Activated T-helper 1 cell treated with Interleukin-2 at 50 U/mL for 16 hours (primary cell): Measurements from ENCODE around the gene GTF2H4.
"Not testable (repeated sequence)": the region's sequence is repeated elsewhere in the genome, so short reads cannot be mapped to it uniquely, and the experiment has no call there.

Experiments
- DNase-seq: peaks from one replicate; pipeline ENCODE4 v3.0.0-alpha.2; 2020; ENCODE audit warnings: low read depth

GTF2H4 gene

DNA sequence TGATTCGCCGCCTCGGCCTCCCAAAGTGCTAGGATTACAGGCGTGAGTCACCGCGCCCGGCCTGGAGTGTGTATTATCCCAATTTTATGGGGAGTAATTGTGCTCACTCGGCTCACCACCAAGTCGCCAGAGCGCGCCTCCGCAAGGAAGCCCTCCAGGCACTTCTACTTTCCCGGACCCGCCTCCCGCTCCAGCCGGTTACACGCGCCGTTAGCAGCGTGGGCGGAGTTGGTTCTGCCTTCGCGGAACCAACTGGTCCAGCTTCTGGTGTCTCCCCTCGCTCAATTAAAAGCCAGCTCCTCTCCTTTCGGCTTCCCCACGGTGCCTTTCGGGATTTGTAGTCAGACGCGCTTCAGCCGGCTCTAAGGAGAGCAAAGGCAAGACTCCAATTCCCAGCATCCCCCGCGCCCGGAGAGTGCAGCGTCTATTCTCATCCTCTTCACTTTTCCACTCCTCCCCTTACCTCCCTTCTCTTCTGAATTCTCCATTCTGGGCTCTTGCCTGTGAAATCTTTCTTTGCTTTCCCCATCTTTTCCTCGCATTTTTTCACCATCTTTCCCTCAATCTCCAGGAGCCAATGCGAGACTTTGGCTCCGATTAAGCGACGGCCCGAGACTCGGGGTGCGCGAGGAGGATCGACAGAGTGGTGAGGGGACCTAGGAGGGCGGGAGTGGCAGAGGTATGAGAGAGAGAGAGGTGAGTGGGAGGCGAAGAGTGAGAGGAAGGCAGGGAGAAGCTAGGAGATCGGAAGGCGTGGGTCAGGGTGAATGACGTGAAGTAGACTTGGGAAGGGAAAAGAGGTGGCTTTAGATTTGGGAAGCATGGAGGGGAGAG, at the start of gene GTF2H4:
GTF2H4 (plus strand) TSS at position 450 of the 834 bp plus-strand sequence.
- DNase-seq = peak; percentile 87

DNA sequence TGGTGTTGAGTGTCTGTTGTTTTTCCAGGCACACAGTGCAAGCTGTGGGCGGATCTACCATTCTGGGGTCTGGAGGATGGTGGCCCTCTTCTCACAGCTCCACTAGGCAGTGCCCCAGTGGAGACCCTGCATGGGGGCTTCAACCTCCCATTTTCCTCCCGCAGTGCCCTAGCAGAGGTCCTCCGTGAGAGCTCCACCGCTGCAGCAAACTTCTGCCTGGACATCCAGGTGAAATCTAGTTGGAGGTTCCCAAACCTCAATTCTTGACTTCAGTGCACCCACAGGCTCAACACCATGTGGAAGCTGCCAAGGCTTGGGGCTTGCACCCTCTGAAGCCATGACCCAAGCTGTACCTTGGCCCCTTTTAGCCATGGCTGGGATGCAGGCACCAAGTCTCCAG, 48.3 kb upstream of the GTF2H4 start:
- DNase-seq = not testable (repeated sequence)

DNA sequence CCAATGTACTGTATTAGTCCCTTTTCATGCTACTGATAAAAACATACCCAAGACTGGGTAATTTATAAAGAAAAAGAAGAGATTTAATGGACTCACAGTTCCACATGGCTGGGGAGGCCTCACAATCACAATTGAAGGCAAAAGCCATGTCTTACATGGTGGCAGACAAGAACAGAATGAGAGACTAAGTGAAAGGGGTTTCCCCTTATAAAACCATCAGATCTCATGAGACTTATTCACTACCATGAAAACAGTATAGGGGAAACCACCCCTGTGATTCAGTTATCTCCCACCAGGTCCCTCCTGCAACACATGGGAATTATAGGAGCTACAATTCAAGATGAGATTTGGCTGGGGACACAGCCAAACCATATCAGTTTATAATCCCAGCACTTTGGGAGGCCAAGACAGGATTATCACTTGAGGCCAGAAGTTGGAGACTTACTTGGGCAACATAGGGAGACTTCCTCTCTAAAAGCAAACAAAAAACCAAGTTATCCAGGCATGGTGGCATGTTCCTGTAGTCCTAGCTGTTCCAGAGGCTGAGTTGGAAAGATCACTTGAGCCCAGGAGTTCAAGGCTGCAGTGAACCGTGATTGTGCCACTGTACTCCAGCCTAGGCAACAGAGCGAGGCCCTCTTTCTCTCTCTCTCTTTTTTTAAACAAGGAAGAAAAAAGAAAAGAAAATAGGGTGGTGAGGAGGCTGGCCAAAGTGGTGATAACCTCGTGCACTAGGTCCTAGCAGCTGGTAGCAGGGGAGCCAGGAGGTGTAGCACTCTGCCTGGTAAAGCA, 46.6 kb upstream of the GTF2H4 start:
- no peak for DNase-seq

DNA sequence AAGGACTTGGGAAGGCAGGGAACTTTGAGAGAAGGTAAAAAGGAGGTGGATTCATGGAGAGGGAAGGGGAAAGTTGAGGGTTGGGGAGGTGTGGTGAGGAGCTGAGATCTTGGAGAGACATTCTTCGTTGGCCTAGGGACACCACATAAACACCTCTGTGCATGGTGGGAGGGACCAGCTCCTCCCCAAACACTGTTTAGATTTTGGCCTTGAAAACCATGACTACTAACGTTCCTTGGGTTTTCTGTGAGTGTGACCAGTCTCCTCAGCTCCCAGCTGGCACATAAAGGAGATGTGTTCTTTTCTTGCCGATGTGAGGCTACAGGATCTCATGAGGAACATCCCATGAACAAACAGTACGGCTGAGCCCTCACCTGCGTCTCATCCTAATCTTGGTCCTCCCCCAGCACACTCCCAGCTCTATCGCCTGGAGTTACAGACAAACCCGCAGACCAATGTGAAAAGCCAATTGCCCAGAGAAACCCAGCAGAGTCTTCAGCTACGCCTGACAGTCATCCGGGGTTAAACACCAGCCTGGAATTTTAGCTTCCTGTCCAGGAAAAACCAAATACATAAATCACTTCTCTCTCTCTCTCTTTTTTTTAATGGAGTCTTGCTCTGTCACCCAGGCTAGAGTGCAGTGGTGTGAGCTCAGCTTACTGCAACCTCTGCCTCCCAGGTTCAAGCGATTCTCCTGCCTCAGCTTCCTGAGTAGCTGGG, 45.7 kb upstream of the GTF2H4 start:
- no peak for DNase-seq

DNA sequence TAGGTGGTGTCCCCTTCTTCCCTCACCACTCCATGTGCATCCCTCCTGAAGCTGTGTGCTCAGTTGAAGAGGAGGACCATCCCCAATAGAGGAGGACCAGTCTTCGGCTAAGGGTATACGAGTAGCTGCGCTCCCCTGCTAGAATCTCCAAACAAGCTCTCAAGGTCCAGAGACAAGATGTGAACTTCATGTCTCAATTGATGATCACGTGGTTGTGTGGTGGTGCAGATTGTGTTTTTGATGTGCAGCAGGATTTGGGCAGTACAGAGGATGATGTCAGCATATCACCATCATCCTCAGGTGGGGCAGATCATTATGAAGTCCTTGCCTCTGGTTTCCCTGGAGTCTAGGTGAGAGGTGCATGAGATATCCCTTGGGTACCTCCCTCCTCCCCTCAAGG, 43.7 kb upstream of the GTF2H4 start:
- no peak for DNase-seq

DNA sequence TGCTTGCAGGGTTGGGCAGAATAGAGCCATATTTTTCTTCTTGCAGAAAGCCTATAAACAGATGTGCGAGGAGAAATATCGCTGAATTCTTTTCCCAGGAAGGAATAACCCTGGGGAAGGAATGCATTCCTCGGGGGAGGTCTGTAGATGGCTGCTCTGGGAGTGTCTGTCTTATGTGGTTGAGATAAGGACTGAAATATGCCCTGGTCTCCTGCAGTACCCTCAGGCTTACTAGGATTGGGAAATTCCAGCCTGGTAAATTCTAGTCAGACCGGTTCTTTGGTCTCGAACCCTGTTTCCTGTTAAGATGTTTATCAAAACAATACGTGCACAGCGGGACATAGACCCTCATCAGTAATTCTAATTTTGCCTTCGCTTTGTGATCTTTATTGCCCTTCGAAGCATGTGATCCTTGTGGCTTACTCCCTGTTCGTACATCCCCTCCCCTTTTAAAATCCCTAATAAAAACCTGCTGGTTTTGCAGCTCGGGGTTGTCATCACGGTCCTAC, 38.7 kb upstream of the GTF2H4 start:
- DNase-seq = not testable (repeated sequence)

DNA sequence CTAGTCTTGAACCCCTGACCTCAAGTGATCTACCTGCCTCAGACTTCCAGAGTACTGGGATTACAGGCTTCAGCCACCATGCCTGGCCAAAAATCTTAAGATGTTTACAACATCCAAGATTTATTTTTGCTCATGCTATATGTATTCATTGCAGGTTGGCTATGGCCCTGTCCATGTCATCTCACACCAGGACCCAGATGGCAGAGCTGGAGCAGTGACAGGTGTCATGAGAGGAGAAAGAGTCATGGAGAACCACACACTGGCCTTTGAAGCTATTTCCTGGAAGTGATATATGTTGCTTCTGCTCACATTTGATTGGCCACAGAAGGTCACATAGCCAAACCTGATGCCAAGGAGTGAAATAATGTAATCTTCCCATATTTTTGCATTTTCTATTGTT, 37.5 kb upstream of the GTF2H4 start:
- DNase-seq = no peak

DNA sequence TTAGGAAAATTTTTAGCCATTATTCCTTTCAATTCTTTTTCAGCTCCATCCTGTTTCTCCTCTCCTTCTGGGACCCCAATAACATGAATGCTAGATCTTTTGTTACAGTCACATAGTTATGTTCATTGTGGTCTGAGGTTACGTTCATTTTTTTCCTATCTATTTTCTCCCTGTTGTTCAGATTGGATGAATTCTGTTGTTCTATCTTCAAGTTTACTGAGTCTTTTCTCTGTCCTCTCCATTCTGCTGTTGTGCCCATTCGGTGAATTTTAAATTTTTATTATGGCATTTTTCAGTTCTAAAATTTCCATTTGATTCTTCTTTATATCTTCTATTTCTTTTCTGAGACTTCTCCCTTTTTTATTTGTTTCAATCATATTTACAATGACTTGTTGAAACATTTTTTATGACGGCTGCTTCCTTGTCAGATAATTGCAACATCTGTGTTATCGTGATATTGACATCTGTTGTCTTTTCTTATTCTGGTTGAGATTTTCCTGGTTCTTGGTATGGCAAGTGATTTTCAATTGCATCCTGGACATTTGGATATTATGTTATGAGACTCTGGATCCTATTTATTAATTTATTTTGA, 36.3 kb upstream of the GTF2H4 start:
- no peak for DNase-seq

DNA sequence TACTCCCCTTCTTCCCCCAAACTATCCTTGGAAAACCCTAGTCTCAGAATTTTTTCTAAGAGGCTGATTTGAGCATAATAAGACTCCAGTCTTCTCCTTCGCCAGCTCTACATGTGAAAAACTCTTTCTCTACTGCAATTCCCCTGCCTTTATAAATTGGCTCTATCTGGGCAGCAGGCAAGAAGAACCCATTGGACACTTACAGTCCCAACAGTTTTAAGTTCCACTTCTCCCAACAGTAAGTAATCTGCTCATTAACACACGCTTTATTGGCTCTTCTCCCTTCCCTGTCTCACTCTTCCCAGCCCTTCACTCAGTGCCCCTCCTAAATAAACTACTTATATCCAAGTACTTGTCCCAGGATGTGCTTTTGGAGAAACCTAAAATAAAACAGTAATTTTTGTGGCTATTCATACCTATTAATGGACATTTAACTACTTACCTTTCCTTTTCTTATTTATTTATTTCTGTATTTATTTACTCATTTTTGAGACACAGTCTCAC, 34.8 kb upstream of the GTF2H4 start:
- DNase-seq = no peak

DNA sequence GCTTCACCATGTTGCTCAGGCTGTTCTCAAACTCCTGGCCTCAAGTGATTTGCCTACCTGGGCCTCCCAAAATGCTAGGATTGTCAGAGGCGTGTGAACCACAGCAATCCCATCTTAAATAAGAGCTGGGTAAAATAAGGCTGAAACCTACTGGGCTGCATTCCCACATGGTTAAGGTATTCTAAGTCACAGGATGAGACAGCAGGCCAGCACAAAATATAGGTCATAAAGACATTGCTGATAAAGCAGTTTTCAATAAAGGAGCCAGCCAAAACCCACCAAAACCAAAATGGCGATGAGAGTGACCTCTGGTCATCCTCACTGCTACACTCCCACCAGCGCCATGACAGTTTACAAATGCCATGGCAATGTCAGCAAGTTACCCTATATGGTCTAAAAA, 34.2 kb upstream of the GTF2H4 start:
- not testable (repeated sequence) for DNase-seq

DNA sequence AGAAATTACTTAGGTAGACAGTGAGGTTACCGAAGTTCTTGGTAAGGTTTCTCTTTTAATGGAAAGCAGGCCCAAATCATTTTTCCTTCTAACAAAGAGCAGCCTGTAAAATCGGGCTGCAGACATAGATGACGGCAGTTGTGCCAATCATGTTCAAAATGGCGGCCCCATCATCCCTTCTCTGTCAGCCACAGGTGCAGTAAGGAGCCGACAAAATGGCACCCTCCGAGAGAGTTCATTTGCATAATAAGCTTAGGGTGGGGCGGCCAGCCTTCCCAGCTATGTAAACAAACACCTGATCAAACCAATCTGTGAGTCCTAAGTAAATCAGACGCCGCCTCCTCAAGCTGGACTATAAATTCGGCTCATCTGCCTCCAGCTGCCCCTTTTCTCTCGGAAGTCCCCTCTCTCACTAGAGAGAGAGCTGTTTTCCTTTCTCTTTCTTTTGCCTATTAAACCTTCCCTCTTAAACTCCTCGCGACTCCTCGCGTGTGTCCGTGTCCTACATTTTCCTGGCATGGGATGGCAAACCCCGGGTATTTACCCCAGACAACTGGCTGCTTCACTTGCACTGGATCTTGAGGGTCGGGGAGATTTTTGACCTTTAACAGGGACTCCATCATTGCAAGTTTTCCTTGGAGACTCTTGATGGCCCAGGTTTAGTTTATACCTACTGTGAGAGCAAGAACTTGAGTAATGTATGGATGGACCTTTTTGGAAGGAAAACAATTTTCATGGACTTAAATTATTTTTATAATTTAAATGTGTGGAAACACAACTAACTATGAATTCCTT, 32.6 kb upstream of the GTF2H4 start:
- DNase-seq = no peak

DNA sequence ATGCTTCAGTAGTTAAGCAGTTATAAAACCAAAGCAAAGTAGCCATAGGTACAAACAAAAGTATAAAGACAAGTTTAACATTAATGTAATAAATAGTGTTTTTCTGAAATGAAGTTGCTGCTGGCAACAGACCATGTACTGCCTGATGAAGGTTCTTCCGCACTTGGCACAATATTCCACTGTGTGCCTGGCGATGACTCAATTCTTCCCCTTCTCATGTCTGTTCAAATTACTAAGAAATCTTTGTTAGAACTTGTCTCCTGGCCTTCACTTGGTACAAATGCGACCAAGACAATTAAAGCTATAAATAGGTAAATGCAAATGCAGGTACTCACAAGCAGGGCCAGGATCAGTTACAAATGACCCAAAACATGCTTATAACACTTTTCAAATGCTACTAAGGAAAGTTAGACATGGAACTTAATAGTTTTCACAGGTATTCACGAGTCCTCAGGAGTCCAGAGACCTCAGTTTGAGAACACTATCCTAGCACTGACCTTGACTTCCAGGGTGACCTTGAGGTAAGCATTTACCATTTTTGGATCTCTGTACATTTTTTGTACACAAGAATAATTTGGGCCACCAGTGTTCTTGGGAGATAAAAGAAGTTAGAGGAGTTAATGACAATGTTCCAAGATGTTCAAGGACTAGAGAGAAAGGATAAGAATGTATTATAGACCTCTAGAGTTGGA, 31.8 kb upstream of the GTF2H4 start:
- DNase-seq = no peak

DNA sequence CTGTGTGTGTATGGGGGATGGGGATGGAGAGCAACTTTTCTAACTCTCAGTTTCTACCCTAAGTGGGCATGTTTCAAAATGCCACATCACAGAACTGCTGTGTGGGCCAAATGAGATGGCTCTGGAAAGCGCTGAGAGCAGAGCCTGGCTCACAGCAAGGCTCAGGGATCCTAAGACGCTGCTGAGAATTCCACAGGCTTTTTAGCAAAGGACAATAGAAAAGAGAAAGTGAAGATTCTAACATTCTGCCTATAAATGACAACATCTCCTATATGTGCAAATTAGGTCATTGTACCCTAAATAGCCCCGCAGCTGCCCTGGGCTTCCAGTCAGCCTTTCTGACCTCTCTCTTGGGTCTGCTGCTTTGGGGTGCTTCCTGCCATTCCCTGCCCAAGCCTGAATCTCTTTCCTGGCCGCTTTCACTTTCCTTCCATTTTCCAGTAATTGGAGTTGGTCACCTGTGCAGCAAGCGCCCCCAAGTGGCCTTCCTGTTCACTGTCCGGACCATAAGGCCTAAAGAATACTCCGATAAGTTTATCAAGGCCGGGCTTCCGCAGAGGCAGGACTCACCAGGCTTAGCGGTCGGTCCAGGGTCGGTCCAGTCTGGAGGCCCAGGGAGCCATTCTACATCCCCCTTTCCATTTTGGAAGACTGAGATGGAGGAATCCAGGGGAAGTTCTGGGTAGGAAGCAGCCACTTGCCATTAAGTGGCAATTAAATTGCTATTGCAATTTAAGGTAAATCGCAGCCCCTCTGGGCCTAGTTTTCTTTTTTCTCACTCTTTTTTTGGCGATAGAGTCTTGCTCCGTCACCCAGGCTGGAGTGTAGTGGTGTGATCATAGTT, 30.4 kb upstream of the GTF2H4 start:
- peak; percentile 53 for DNase-seq

DNA sequence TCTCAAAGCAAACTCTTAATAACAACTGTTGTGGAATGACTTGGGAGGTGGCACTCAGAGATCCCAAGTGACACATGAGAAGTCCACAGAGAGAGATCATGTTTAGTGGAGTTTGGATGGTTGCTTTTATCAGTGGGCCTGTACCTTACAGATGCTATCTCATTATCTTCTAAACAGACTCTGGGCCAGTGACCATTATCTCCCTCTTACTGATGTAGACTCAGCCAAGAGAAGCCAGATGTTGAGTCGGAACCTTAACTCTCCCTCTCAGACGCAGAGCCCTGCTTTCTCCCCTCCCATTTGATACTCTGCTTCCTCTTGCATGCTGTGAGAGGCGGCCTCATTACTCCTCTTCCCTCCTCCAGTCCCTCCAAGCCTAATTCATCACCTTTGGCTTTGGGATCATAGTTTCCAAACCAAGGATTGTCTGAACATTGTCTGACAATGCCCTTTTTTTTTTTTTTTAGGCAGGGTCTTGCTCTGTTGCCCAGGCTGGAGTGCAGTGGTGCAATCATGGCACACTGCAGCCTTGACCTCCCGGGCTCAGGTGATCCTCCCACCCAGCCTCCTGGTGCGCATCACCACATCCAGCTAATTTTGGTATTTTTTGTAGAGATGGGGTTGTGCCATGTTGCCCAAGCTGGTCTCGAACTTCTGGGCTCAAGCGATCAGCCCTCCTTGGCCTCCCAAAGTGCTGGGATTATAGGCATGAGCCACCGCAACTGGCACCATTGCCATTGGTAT, 28.2 kb upstream of the GTF2H4 start:
- DNase-seq = no peak

DNA sequence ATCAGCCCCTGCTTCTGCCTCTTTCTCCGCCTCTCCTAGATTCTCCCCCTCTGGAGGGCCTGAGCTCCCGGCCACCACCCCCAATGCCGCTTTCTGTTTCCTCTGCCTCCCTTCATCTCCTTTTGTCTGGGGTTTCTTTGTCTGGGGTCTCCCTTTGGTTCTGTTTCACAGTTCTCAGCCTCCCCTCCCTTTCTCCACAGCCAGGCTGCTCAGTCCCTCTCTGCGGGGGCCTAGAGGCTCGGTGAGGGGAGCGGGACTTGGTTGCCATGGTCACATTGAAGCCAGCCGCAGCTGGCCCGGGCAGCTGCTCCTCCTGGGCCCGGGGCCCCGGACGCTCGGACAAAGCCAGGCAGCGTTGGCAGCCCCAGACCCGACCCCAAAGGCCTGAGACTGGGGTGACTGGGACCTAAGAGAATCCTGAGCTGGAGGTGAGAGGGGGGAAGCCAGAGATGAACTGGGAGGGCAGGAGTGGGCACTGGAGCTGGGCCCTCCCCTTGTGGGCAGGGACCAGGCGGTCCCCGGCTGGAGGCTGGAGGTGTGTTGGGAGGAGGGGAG, 27.2 kb upstream of the GTF2H4 start:
- DNase-seq = no peak

DNA sequence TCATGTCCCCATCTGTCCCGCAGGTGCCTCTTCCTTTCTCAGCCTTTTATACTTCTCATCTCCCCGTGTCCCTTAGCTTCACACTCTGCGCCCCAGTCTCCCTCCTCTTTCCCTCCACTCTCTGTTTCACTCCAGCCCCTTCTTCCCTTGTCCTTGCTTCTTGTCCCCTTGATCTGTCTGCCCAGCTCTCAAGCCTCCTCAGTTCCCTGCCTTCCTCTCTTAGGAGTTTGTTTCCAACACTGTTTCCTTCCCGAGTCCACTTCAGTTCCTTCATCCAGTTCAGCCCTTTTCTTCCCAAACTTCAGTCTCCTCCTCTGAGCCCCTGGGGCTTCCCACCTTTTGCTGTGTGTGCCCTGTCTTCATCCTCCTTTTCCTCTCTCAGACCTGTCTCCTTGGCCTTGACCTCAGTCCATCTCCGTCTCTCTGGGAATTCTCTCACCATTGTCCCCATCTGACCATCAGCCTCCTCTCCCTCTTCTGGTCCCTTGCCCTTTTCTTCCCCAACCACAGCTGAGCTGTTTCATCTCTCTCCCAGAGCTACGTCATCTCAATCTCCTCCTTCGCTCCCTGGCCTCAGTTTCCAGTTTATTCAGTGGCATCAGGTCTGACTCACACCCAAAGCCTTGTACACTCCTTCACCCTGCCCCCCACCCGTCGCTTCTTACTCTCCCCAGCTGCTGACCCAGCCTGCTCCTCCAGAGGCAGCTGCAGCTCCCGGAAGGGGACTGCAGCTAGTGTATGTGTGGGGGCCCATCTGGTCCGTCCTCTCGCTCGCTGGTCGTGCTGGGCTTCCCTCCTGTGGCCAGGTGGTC, 26.4 kb upstream of the GTF2H4 start:
- DNase-seq = no peak

DNA sequence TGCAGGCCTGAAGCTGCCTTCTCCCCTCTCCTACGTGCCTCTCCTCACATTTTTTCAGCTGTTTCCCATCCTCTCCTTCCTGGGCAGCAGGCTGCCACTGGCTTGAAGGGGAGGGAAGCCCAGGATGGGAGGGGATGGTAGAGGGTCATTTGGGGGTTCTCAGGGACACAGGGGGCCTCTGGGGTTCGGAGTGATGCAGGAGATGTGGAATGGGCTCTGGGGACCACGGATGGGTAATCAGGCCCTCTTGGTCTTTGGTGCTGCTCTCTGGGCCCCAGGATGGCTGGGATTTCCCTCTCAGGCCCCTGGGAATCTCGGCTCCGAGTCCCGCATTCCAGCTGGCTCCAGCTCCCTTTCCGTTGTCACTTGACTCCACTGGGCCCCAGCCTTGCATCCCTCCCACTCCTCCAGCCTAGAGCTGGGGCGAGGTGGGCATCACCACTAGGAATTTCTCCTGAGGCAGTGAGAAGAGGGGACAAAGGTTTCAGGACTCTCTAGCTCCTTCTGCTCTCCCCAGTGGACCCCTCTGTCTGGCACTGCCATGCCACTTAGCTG, 25.7 kb upstream of the GTF2H4 start:
- DNase-seq = no peak
